Motor neuron (in vitro differentiated cells): ENCODE data around the gene INTS12. TPM values are rescaled to one million over a fixed set of nuclear protein-coding genes. Genes with fewer than 3 reads are reported as not detected.

Experiments
- ATAC-seq, 8 experiments: fragments of 200-7000 bp; cut with Tn5 transposase; replicated peaks in 6 of 8; 2 replicates each; pipeline ENCODE4 v1.8.0; 2021; ENCODE audit warnings: mild to moderate bottlenecking in 8 of 8, moderate library complexity in 8 of 8
- H3K27ac ChIP-seq, 2 donors: fragments of 250-450 bp; sonication (Bioruptor Pico); 2 replicates each; pipeline ENCODE4 v1.9.0; 2021; ENCODE audit warnings: antibody characterized with exemption in 2 of 2, mild to moderate bottlenecking in 2 of 2, moderate library complexity in 1 of 2
- H3K4me1 ChIP-seq, 2 donors: fragments of 250-450 bp; sonication (Bioruptor Pico); replicated peaks in 1 of 2; 2 replicates each; pipeline ENCODE4 v1.6.1; 2021; ENCODE audit warnings: antibody characterized with exemption in 2 of 2, mild to moderate bottlenecking in 2 of 2, moderate library complexity in 1 of 2
- H3K4me3 ChIP-seq, 5 donors: fragments of 250-450 bp; sonication (Bioruptor Pico); 2 replicates each; pipeline ENCODE4 v1.9.0; 2021; ENCODE audit warnings: antibody characterized with exemption in 5 of 5, mild to moderate bottlenecking in 5 of 5, moderate library complexity in 4 of 5
- WGBS, 10 experiments: fragments of 450-650 bp; shearing (Covaris generic); methylation state at CpG; one replicate each; pipeline ENCODE4 v1.0.0; 2022; 5-methylcytosine and 5-hydroxymethylcytosine counted together
- in situ Hi-C, 9 experiments: fragments of 400-800 bp; cut with MboI; loops; one replicate each; pipeline ENCODE4 v1.15.0; 2021; ENCODE audit warnings: low sequenced_read_pairs in 9 of 9, low pct_unique_long_range_greater_than_20kb in 2 of 9; ENCODE audit not compliant: unreplicated experiment in 9 of 9
- total RNA-seq, 8 experiments: library from RNA; unstranded; fragments of 300-600 nt; gene quantifications; 2 replicates each; pipeline versions ENCODE4 v1.2.3 to v1.2.4, GENCODE V29; 2022

Gene INTS12
- total RNA-seq, 8 experiments from 2014 or later = 19.6 to 31.9 (median 25.4) TPM

GRCh38 chr4:105644257-105644656, 64.2 kb downstream of the INTS12 start:
- in situ Hi-C loops = no loop called here
- Histone ChIP-seq H3K27ac (no peak overlapping the region), H3K4me1 (peaks cover 13 to 17% of the 10 kb centered on the region in 2 donors), H3K4me3 (no peak overlapping the region)
- peak in 5 of 8 experiments; percentile 74 to 99 (median 90) for ATAC-seq
- 0 to 49% (median 9%) methylated on average over 1 to 2 of the region's 2 CpGs; no CpG with 5 or more reads in 2 of the 10 experiments for WGBS, 10 experiments

- in situ Hi-C loops = no loop called here
- H3K4me3 ChIP-seq = no peak overlapping the region
- 39 to 100% (median 81%) methylated on average over 1 to 4 of the region's 4 CpGs for WGBS, 10 experiments
- no peak for ATAC-seq
- no peak overlapping the region for H3K27ac ChIP-seq
- H3K4me1 ChIP-seq = peaks cover 26 to 35% of the 10 kb centered on the region in 2 donors
Measured at GRCh38 chr4:105641845-105642244, 66.6 kb downstream of the INTS12 start.

- peaks cover 13 to 30% of the 10 kb centered on the region in 2 donors for H3K4me1 ChIP-seq
- in situ Hi-C loops = no loop called here
- WGBS, 10 experiments = 0 to 80% (median 18%) methylated on average over 1 to 4 of the region's 4 CpGs; no CpG with 5 or more reads in 1 of the 10 experiments
- H3K4me3 ChIP-seq = no peak overlapping the region
- peak; percentile 12 to 94 (median 82) for ATAC-seq
- H3K27ac ChIP-seq = peak overlapping the region in 1 of 2 donors; percentile 21
Measured at GRCh38 chr4:105637408-105638176, 70.9 kb downstream of the INTS12 start.

- 0 to 75% (median 0%) methylated on average over 1 of the region's 1 CpG; no CpG with 5 or more reads in 4 of the 10 experiments for WGBS, 10 experiments
- in situ Hi-C loops = no loop called here
- peak in 3 of 8 experiments; percentile 72 to 80 (median 73) for ATAC-seq
- H3K4me1 ChIP-seq = peaks cover 32 to 57% of the 10 kb centered on the region in 2 donors
- no peak overlapping the region for H3K27ac ChIP-seq
- no peak overlapping the region for H3K4me3 ChIP-seq
Measured at GRCh38 chr4:105634402-105635080, 73.9 kb downstream of the INTS12 start.

- peaks cover 33 to 66% of the 10 kb centered on the region in 2 donors for H3K4me1 ChIP-seq
- H3K4me3 ChIP-seq = no peak overlapping the region
- in situ Hi-C loops = no loop called here
- WGBS, 10 experiments = 10 to 100% (median 83%) methylated on average over 1 to 3 of the region's 3 CpGs; no CpG with 5 or more reads in 1 of the 10 experiments
- ATAC-seq = peak in 2 of 8 experiments; percentile 6 to 34
- no peak overlapping the region for H3K27ac ChIP-seq
Measured at GRCh38 chr4:105633241-105633640, 75.2 kb downstream of the INTS12 start.

Other genes with a start within 250 kb of the INTS12 start
- gene PPA2, start 234.6 kb downstream of the INTS12 start, total RNA-seq = 100 to 1,000 TPM in 2 of 8 experiments, 10 to 100 TPM in 6; 63.4 to 145 (median 74.4) TPM
- gene ARHGEF38, start 156.1 kb downstream of the INTS12 start, total RNA-seq = under 1 TPM; 0.05 to 0.69 (median 0.21) TPM
- 10 to 100 TPM in 4 of 8 experiments, 1 to 10 TPM in 4; 4.6 to 37.7 (median 10.4) TPM for gene GSTCD, start 95 bp upstream of the INTS12 start, total RNA-seq
- gene NPNT, start 186.8 kb upstream of the INTS12 start, total RNA-seq = 1 to 10 TPM in 3 of 8 experiments, under 1 TPM in 5; 0.24 to 5.7 (median 0.54) TPM